ENCODE results near the gene ARHGAP42.

- no peak for TF ChIP-seq CTCF (optimal IDR thresholded peaks at IDR 0.05 in 1 of 3, IDR thresholded peaks at IDR 0.05 in 1 of 3, conservative IDR thresholded peaks at IDR 0.05 in 1 of 3; ENCODE audit: extremely low read depth in 1 of 3, insufficient read depth in 2 of 3, low read length in 3 of 3)
- no peak for TF ChIP-seq EZH2 (IDR thresholded peaks at IDR 0.05; ENCODE audit: low read length)
These were observed 345.9 kb downstream of the ARHGAP42 start for GRCh38 chr11:101032991-101033390.
